HCT116 (cell line): ENCODE data around the gene STAM. TPM values are rescaled to one million over a fixed set of nuclear protein-coding genes. Genes with fewer than 3 reads are reported as not detected.

ENCODE experiments used
- ATAC-seq: fragments of 200-7000 bp; cut with Tn5 transposase; 2 replicates; pipeline ENCODE4 v1.9.1; 2020; ENCODE audit warnings: mild to moderate bottlenecking, moderate library complexity
- BruUV-seq: library from RNA; stranded (reverse); fragments of 400-500 nt; replicated peaks from 2 replicates; lab custom pipeline; 2021; lab: Mats Ljungman, UMichigan
- CTCF ChIA-PET: fragments of 300-600 bp; sonication (Branson Sonifier 250); formaldehyde crosslinking; loops from one replicate; lab custom pipeline; 2021; ENCODE audit warnings: antibody characterized with exemption; lab: Charles Lee
- POLR2A ChIA-PET: fragments of 300-600, 350-600 bp; sonication (Branson Sonifier 250); formaldehyde crosslinking; loops from one replicate; lab custom pipeline; 2021; ENCODE audit warnings: antibody characterized with exemption; lab: Charles Lee
- RAD21 ChIA-PET, 2 experiments: fragments of 300-600 bp; sonication (Branson Sonifier 250); formaldehyde crosslinking; loops; one replicate each; lab custom pipeline; 2023; ENCODE audit warnings: low total read pairs in 2 of 2; ENCODE audit not compliant: uncharacterized antibody in 2 of 2, unreplicated experiment in 2 of 2, low non-redundant PET in 1 of 2; lab: Charles Lee
- DNase-seq: peaks from one replicate; pipeline ENCODE4 v3.0.0-alpha.2; 2010; ENCODE audit warnings: low read depth, low spot score
- H2AFZ ChIP-seq: fragments of 200-600 bp; shearing (Covaris generic), sonication (generic); 2 replicates; pipeline ENCODE4 v1.6.1; 2017; ENCODE audit warnings: low read depth, mixed run types, mixed read lengths, antibody characterized with exemption, low read length; ENCODE audit not compliant: poor library complexity, severe bottlenecking
- H3K27ac ChIP-seq: 2 replicates; pipeline ENCODE4 v1.5.1; 2012; ENCODE audit warnings: low read depth, low read length
- H3K27me3 ChIP-seq: fragments of 200-600 bp; sonication (generic); 2 replicates; pipeline ENCODE4 v1.6.1; 2016; ENCODE audit warnings: mixed run types, low read length, mixed read lengths; ENCODE audit not compliant: insufficient read depth
- H3K36me3 ChIP-seq, 2 experiments: fragments of 200-500 bp in 1 of 2; fragments of 200-600 bp in 1 of 2; sonication (Bioruptor generic) in 1 of 2; sonication (generic) in 1 of 2; 2 replicates each; pipeline versions ENCODE4 v1.5.1 to v1.6.1; 2014 to 2016; ENCODE audit warnings: low read length in 2 of 2, inconsistent platforms in 1 of 2, mixed read lengths in 1 of 2, mixed run types in 1 of 2; ENCODE audit not compliant: insufficient read depth in 2 of 2, control insufficient read depth in 1 of 2
- H3K4me1 ChIP-seq, 2 experiments: fragments of 200-600 bp in 1 of 2; sonication (generic) in 1 of 2; 2 replicates each; pipeline versions ENCODE4 v1.5.1 to v1.6.1; 2012 to 2017; ENCODE audit warnings: low read length in 2 of 2, inconsistent platforms in 1 of 2, mild to moderate bottlenecking in 1 of 2, mixed read lengths in 1 of 2, mixed run types in 1 of 2, moderate library complexity in 1 of 2; ENCODE audit not compliant: insufficient read depth in 2 of 2, control insufficient read depth in 1 of 2
- H3K4me2 ChIP-seq: fragments of 200-600 bp; sonication (generic); 2 replicates; pipeline ENCODE4 v1.6.1; 2017; ENCODE audit warnings: mixed run types, low read length, mixed read lengths
- H3K4me3 ChIP-seq, 2 experiments: fragments of 200-600 bp in 1 of 2; sonication (generic) in 1 of 2; replicated peaks in 1 of 2; 2 replicates each; pipeline ENCODE4 v1.5.1; 2011 to 2016; ENCODE audit warnings: low read length in 2 of 2, control low read depth in 1 of 2, low read depth in 1 of 2, mild to moderate bottlenecking in 1 of 2, mixed read lengths in 1 of 2, mixed run types in 1 of 2
- H3K79me2 ChIP-seq: fragments of 200-600 bp; sonication (generic); 2 replicates; pipeline ENCODE4 v1.6.1; 2017; ENCODE audit warnings: mild to moderate bottlenecking, mixed run types, low read length, moderate library complexity, mixed read lengths; ENCODE audit not compliant: insufficient read depth
- H3K9ac ChIP-seq: fragments of 200-600 bp; sonication (generic); 2 replicates; pipeline ENCODE4 v1.6.1; 2016; ENCODE audit warnings: low read length, mixed read lengths
- H3K9me2 ChIP-seq: fragments of 200-600 bp; sonication (generic), shearing (Covaris generic); 2 replicates; pipeline ENCODE4 v1.6.1; 2017; ENCODE audit warnings: mixed run types, mild to moderate bottlenecking, moderate library complexity; ENCODE audit not compliant: insufficient read depth
- H3K9me3 ChIP-seq, 2 experiments: fragments of 200-500 bp in 1 of 2; fragments of 200-600 bp in 1 of 2; sonication (Bioruptor generic) in 1 of 2; sonication (generic) in 1 of 2; 2 replicates each; pipeline ENCODE4 v1.6.1; 2014 to 2017; ENCODE audit warnings: low read length in 2 of 2, mixed read lengths in 2 of 2, inconsistent platforms in 1 of 2, low read depth in 1 of 2, mild to moderate bottlenecking in 1 of 2, mixed run types in 1 of 2, moderate library complexity in 1 of 2; ENCODE audit not compliant: control insufficient read depth in 1 of 2, insufficient read depth in 1 of 2
- H4K20me1 ChIP-seq: fragments of 200-600 bp; sonication (generic), shearing (Covaris generic); 2 replicates; pipeline ENCODE4 v1.6.1; 2017; ENCODE audit warnings: mixed run types, mild to moderate bottlenecking, moderate library complexity; ENCODE audit not compliant: insufficient read depth
- CBX3 ChIP-seq: IDR thresholded peaks from 2 replicates; pipeline ENCODE4 v1.6.1; 2012; ENCODE audit warnings: low read depth
- CEBPB ChIP-seq: IDR thresholded peaks from 2 replicates; pipeline ENCODE4 v1.6.1; 2012; ENCODE audit warnings: low read depth
- ELF1 ChIP-seq: IDR thresholded peaks from 2 replicates; pipeline ENCODE4 v1.6.1; 2012; ENCODE audit warnings: low read depth, borderline replicate concordance
- EZH2phosphoT487 ChIP-seq: fragments of 200-600 bp; IDR thresholded peaks from 2 replicates; pipeline ENCODE4 v1.6.1; 2018; ENCODE audit warnings: antibody characterized with exemption, borderline replicate concordance
- FOSL1 ChIP-seq: IDR thresholded peaks from 2 replicates; pipeline ENCODE4 v1.6.1; 2012; ENCODE audit warnings: low read depth
- JUND ChIP-seq: IDR thresholded peaks from 2 replicates; pipeline ENCODE4 v1.6.1; 2012
- POLR2A ChIP-seq: IDR thresholded peaks from 2 replicates; pipeline ENCODE4 v1.7.0; 2011; ENCODE audit warnings: borderline replicate concordance; ENCODE audit not compliant: insufficient read depth, insufficient read length; ENCODE audit errors: extremely low read depth
- POLR2AphosphoS5 ChIP-seq: IDR thresholded peaks from 2 replicates; pipeline ENCODE4 v1.6.1; 2011; ENCODE audit warnings: mild to moderate bottlenecking, low read depth, low read length, moderate library complexity
- RAD21 ChIP-seq: IDR thresholded peaks from 2 replicates; pipeline ENCODE4 v1.6.1; 2012; ENCODE audit warnings: low read depth, mild to moderate bottlenecking
- SIN3A ChIP-seq: IDR thresholded peaks from 2 replicates; pipeline ENCODE4 v1.6.1; 2012; ENCODE audit warnings: low read depth
- SP1 ChIP-seq: IDR thresholded peaks from 2 replicates; pipeline ENCODE4 v1.6.1; 2012; ENCODE audit warnings: low read depth
- SRF ChIP-seq: IDR thresholded peaks from 2 replicates; pipeline ENCODE4 v1.6.1; 2012; ENCODE audit warnings: low read depth
- TCF7L2 ChIP-seq: IDR thresholded peaks from 2 replicates; pipeline ENCODE4 v1.7.0; 2011; ENCODE audit warnings: borderline replicate concordance, inconsistent platforms; ENCODE audit not compliant: insufficient read depth, insufficient read length; ENCODE audit errors: extremely low read depth
- YY1 ChIP-seq: IDR thresholded peaks from 2 replicates; pipeline ENCODE4 v1.6.1; 2011; ENCODE audit warnings: low read length, low read depth, moderate library complexity, mild to moderate bottlenecking; ENCODE audit not compliant: insufficient replicate concordance; ENCODE audit errors: extremely low read depth
- ZNF274 ChIP-seq: fragments of 200-500 bp; sonication (Bioruptor generic); IDR thresholded peaks from 2 replicates; pipeline ENCODE4 v1.6.1; 2014; ENCODE audit warnings: mild to moderate bottlenecking, low read depth, low read length, inconsistent platforms
- intact Hi-C: fragments of 100-400 bp; cut with micrococcal nuclease; formaldehyde crosslinking; loops from 2 replicates; pipeline ENCODE4 v1.10.0; 2022
- total RNA-seq: library from RNA; stranded (reverse); gene quantifications from one replicate; pipeline ENCODE4 v1.2.1, GENCODE V29; 2021; ENCODE audit not compliant: unreplicated experiment
- TF ChIP-seq, protein P1 (sequence below): IDR thresholded peaks from 2 replicates; pipeline ENCODE4 v1.6.1; 2011; ENCODE audit warnings: mild to moderate bottlenecking, low read length, moderate library complexity; ENCODE audit not compliant: insufficient replicate concordance; ENCODE audit errors: extremely low read depth
- TF ChIP-seq, protein P2 (sequence below), 3 experiments: fragments of 200-600 bp in 1 of 3; sonication (generic) in 1 of 3; IDR thresholded peaks in 2 of 3; conservative IDR thresholded peaks in 1 of 3; 2 replicates each; pipeline ENCODE4 v1.5.1; 2012 to 2017; ENCODE audit warnings: low read depth in 2 of 3, low read length in 2 of 3, antibody characterized with exemption in 1 of 3, borderline replicate concordance in 1 of 3, control low read depth in 1 of 3, mild to moderate bottlenecking in 1 of 3, mixed read lengths in 1 of 3, mixed run types in 1 of 3, moderate library complexity in 1 of 3; ENCODE audit not compliant: insufficient read depth in 1 of 3
- TF ChIP-seq, protein P3 (sequence below): IDR thresholded peaks from 2 replicates; pipeline ENCODE4 v1.6.1; 2012; ENCODE audit warnings: low read depth
- TF ChIP-seq, protein P4 (sequence below): IDR thresholded peaks from 2 replicates; pipeline ENCODE4 v1.6.1; 2012
- TF ChIP-seq, protein P5 (sequence below): IDR thresholded peaks from 2 replicates; pipeline ENCODE4 v1.6.1; 2012

Gene STAM
- total RNA-seq, 1 experiment from 2014 or later = 23.0 TPM

DNA sequence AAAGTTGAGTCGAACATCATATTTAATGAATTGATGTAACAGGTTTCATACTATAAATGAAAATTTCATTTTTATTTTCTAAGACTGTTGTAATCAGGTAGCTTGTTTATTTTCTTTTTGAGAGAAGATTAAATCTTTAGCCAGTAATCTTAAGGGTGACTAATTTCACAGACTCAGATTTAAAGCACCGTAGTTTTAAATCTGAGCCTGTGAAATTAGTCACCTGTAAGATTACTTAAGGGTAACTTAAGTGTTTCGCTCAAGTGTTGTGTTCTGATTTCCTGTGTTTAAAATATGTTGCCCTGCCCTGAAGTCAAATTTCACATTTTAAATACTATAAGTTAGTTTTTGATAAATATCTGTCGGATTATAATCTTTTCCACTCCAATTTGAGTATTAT lies 72.2 kb downstream of the STAM start:
- Histone ChIP-seq H3K27ac (no peak overlapping the region), H3K27me3 (no peaks in the 10 kb centered on the region), H3K9me2 (no peaks in the 10 kb centered on the region), H3K4me3 (no peak overlapping the region), H3K36me3 (peaks cover 4 to 9% of the 10 kb centered on the region in 2 experiments; a peak in 3 of 4 replicates), H3K4me2 (no peak overlapping the region), H3K9ac (no peak overlapping the region), H2AFZ (no peak overlapping the region), H3K9me3 (no peaks in the 10 kb centered on the region), H3K79me2 (no peaks in the 10 kb centered on the region), H3K4me1 (no peaks in the 10 kb centered on the region), H4K20me1 (no peaks in the 10 kb centered on the region)
- RAD21 ChIA-PET = no interaction called here
- intact Hi-C loops = no loop called here
- TF ChIP-seq ZNF274 = no peak
- TF ChIP-seq SRF = no peak
- TF ChIP-seq, protein P1, sequence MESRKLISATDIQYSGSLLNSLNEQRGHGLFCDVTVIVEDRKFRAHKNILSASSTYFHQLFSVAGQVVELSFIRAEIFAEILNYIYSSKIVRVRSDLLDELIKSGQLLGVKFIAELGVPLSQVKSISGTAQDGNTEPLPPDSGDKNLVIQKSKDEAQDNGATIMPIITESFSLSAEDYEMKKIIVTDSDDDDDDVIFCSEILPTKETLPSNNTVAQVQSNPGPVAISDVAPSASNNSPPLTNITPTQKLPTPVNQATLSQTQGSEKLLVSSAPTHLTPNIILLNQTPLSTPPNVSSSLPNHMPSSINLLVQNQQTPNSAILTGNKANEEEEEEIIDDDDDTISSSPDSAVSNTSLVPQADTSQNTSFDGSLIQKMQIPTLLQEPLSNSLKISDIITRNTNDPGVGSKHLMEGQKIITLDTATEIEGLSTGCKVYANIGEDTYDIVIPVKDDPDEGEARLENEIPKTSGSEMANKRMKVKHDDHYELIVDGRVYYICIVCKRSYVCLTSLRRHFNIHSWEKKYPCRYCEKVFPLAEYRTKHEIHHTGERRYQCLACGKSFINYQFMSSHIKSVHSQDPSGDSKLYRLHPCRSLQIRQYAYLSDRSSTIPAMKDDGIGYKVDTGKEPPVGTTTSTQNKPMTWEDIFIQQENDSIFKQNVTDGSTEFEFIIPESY = no peak
- TF ChIP-seq JUND = no peak
- no peak for TF ChIP-seq SIN3A
- no peak for TF ChIP-seq YY1
- no peak for TF ChIP-seq POLR2AphosphoS5
- no peak for TF ChIP-seq ELF1
- TF ChIP-seq POLR2A = no peak
- TF ChIP-seq, protein P2, sequence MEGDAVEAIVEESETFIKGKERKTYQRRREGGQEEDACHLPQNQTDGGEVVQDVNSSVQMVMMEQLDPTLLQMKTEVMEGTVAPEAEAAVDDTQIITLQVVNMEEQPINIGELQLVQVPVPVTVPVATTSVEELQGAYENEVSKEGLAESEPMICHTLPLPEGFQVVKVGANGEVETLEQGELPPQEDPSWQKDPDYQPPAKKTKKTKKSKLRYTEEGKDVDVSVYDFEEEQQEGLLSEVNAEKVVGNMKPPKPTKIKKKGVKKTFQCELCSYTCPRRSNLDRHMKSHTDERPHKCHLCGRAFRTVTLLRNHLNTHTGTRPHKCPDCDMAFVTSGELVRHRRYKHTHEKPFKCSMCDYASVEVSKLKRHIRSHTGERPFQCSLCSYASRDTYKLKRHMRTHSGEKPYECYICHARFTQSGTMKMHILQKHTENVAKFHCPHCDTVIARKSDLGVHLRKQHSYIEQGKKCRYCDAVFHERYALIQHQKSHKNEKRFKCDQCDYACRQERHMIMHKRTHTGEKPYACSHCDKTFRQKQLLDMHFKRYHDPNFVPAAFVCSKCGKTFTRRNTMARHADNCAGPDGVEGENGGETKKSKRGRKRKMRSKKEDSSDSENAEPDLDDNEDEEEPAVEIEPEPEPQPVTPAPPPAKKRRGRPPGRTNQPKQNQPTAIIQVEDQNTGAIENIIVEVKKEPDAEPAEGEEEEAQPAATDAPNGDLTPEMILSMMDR (IDR thresholded peaks at IDR 0.05 in 2 of 3, conservative IDR thresholded peaks at IDR 0.05 in 1 of 3; ENCODE audit: borderline replicate concordance in 1 of 3, insufficient read depth in 1 of 3, low read depth in 2 of 3, low read length in 2 of 3) = no peak
- TF ChIP-seq RAD21 = no peak
- TF ChIP-seq EZH2phosphoT487 = no peak
- no peak for TF ChIP-seq TCF7L2
- TF ChIP-seq, protein P3, sequence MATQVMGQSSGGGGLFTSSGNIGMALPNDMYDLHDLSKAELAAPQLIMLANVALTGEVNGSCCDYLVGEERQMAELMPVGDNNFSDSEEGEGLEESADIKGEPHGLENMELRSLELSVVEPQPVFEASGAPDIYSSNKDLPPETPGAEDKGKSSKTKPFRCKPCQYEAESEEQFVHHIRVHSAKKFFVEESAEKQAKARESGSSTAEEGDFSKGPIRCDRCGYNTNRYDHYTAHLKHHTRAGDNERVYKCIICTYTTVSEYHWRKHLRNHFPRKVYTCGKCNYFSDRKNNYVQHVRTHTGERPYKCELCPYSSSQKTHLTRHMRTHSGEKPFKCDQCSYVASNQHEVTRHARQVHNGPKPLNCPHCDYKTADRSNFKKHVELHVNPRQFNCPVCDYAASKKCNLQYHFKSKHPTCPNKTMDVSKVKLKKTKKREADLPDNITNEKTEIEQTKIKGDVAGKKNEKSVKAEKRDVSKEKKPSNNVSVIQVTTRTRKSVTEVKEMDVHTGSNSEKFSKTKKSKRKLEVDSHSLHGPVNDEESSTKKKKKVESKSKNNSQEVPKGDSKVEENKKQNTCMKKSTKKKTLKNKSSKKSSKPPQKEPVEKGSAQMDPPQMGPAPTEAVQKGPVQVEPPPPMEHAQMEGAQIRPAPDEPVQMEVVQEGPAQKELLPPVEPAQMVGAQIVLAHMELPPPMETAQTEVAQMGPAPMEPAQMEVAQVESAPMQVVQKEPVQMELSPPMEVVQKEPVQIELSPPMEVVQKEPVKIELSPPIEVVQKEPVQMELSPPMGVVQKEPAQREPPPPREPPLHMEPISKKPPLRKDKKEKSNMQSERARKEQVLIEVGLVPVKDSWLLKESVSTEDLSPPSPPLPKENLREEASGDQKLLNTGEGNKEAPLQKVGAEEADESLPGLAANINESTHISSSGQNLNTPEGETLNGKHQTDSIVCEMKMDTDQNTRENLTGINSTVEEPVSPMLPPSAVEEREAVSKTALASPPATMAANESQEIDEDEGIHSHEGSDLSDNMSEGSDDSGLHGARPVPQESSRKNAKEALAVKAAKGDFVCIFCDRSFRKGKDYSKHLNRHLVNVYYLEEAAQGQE = no peak
- TF ChIP-seq, protein P4, sequence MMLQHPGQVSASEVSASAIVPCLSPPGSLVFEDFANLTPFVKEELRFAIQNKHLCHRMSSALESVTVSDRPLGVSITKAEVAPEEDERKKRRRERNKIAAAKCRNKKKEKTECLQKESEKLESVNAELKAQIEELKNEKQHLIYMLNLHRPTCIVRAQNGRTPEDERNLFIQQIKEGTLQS = no peak
- no peak for TF ChIP-seq CEBPB
- no peak for TF ChIP-seq SP1
- TF ChIP-seq FOSL1 = no peak
- TF ChIP-seq, protein P5, sequence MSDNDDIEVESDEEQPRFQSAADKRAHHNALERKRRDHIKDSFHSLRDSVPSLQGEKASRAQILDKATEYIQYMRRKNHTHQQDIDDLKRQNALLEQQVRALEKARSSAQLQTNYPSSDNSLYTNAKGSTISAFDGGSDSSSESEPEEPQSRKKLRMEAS = no peak
- no peak for TF ChIP-seq CBX3
- no TSS peak for BruUV-seq
- POLR2A ChIA-PET = no interaction called here
- no peak for ATAC-seq
- no peak for DNase-seq
- CTCF ChIA-PET = no interaction called here
